Motor neuron (in vitro differentiated cells): ENCODE measurements around the gene SAFB2. TPM values are rescaled to one million over a fixed set of nuclear protein-coding genes. Genes with fewer than 3 reads are reported as not detected.

Experiments used
- ATAC-seq, 8 experiments: fragments of 200-7000 bp; cut with Tn5 transposase; replicated peaks in 6 of 8; 2 replicates each; pipeline ENCODE4 v1.8.0; 2021; ENCODE audit warnings: mild to moderate bottlenecking in 8 of 8, moderate library complexity in 8 of 8
- H3K27ac ChIP-seq, 2 donors: fragments of 250-450 bp; sonication (Bioruptor Pico); 2 replicates each; pipeline ENCODE4 v1.9.0; 2021; ENCODE audit warnings: antibody characterized with exemption in 2 of 2, mild to moderate bottlenecking in 2 of 2, moderate library complexity in 1 of 2
- H3K4me1 ChIP-seq, 2 donors: fragments of 250-450 bp; sonication (Bioruptor Pico); replicated peaks in 1 of 2; 2 replicates each; pipeline ENCODE4 v1.6.1; 2021; ENCODE audit warnings: antibody characterized with exemption in 2 of 2, mild to moderate bottlenecking in 2 of 2, moderate library complexity in 1 of 2
- H3K4me3 ChIP-seq, 5 donors: fragments of 250-450 bp; sonication (Bioruptor Pico); 2 replicates each; pipeline ENCODE4 v1.9.0; 2021; ENCODE audit warnings: antibody characterized with exemption in 5 of 5, mild to moderate bottlenecking in 5 of 5, moderate library complexity in 4 of 5
- WGBS, 10 experiments: fragments of 450-650 bp; shearing (Covaris generic); methylation state at CpG; one replicate each; pipeline ENCODE4 v1.0.0; 2022; 5-methylcytosine and 5-hydroxymethylcytosine counted together
- in situ Hi-C, 9 experiments: fragments of 400-800 bp; cut with MboI; loops; one replicate each; pipeline ENCODE4 v1.15.0; 2021; ENCODE audit warnings: low sequenced_read_pairs in 9 of 9, low pct_unique_long_range_greater_than_20kb in 2 of 9; ENCODE audit not compliant: unreplicated experiment in 9 of 9
- total RNA-seq, 8 experiments: library from RNA; unstranded; fragments of 300-600 nt; gene quantifications; 2 replicates each; pipeline versions ENCODE4 v1.2.3 to v1.2.4, GENCODE V29; 2022

SAFB2 gene
- total RNA-seq, 8 experiments from 2014 or later: 31.1 to 97.5 (median 50.6) TPM

GRCh38 chr19:5651361-5651760 is 28.8 kb upstream of the SAFB2 start:
- in situ Hi-C loops: no loop called here
- Histone ChIP-seq H3K4me3 (no peak overlapping the region), H3K4me1 (no peaks in the 10 kb centered on the region), H3K27ac (no peak overlapping the region)
- ATAC-seq: no peak
- WGBS, 10 experiments: 100% methylated on average over 2 to 4 of the region's 5 CpGs; no CpG with 5 or more reads in 7 of the 10 experiments

- Histone ChIP-seq H3K4me1 (no peaks in the 10 kb centered on the region), H3K27ac (no peak overlapping the region), H3K4me3 (no peak overlapping the region)
- 80 to 100% (median 100%) methylated on average over 1 to 9 of the region's 11 CpGs; no CpG with 5 or more reads in 1 of the 10 experiments for WGBS, 10 experiments
- in situ Hi-C loops: no loop called here
- no peak for ATAC-seq
These were observed 25.9 kb upstream of the SAFB2 start for GRCh38 chr19:5648464-5648863.

- in situ Hi-C loops: no loop called here
These were observed 24.1 kb upstream of the SAFB2 start for GRCh38 chr19:5646703-5647102.

GRCh38 chr19:5645409-5645808 is 22.8 kb upstream of the SAFB2 start:
- no peak for ATAC-seq
- H3K4me1 ChIP-seq: no peaks in the 10 kb centered on the region
- 50 to 100% (median 92%) methylated on average over 1 to 5 of the region's 5 CpGs; no CpG with 5 or more reads in 1 of the 10 experiments for WGBS, 10 experiments
- H3K27ac ChIP-seq: no peak overlapping the region
- no peak overlapping the region for H3K4me3 ChIP-seq
- in situ Hi-C loops: no loop called here

More at GRCh38 chr19:5646703-5647102, 24.1 kb upstream of the SAFB2 start:
- H3K4me1 ChIP-seq: no peaks in the 10 kb centered on the region
- H3K4me3 ChIP-seq: no peak overlapping the region
- no peak for ATAC-seq
- 70 to 100% (median 96%) methylated on average over 2 to 3 of the region's 4 CpGs; no CpG with 5 or more reads in 6 of the 10 experiments for WGBS, 10 experiments
- no peak overlapping the region for H3K27ac ChIP-seq

GRCh38 chr19:5644037-5644436 is 21.5 kb upstream of the SAFB2 start:
- ATAC-seq: peak in 2 of 8 experiments; percentile 43 to 59
- in situ Hi-C loops: no loop called here
- Histone ChIP-seq H3K4me3 (no peak overlapping the region), H3K27ac (no peak overlapping the region), H3K4me1 (no peaks in the 10 kb centered on the region)
- WGBS, 10 experiments: 57 to 95% (median 82%) methylated on average over 1 to 2 of the region's 2 CpGs; no CpG with 5 or more reads in 4 of the 10 experiments

- in situ Hi-C loops: no loop called here
- H3K27ac ChIP-seq: no peak overlapping the region
- ATAC-seq: no peak
- 60 to 100% (median 89%) methylated on average over 1 to 3 of the region's 4 CpGs; no CpG with 5 or more reads in 1 of the 10 experiments for WGBS, 10 experiments
- no peak overlapping the region for H3K4me3 ChIP-seq
- H3K4me1 ChIP-seq: no peaks in the 10 kb centered on the region
These were observed 20.5 kb upstream of the SAFB2 start for GRCh38 chr19:5643060-5643459.

- Histone ChIP-seq H3K4me3 (no peak overlapping the region), H3K27ac (no peak overlapping the region), H3K4me1 (no peaks in the 10 kb centered on the region)
- ATAC-seq: no peak
- in situ Hi-C loops: no loop called here
- WGBS, 10 experiments: 93 to 100% (median 100%) methylated on average over 1 to 2 of the region's 2 CpGs; no CpG with 5 or more reads in 4 of the 10 experiments
These were observed 19.6 kb upstream of the SAFB2 start for GRCh38 chr19:5642204-5642603.

GRCh38 chr19:5641171-5641570 is 18.6 kb upstream of the SAFB2 start:
- WGBS, 10 experiments: 8 to 100% (median 87%) methylated on average over 1 to 4 of the region's 4 CpGs; no CpG with 5 or more reads in 1 of the 10 experiments
- in situ Hi-C loops: no loop called here
- H3K4me3 ChIP-seq: no peak overlapping the region
- no peak overlapping the region for H3K27ac ChIP-seq
- peak in 3 of 8 experiments; percentile 35 to 57 (median 48) for ATAC-seq
- H3K4me1 ChIP-seq: no peaks in the 10 kb centered on the region

GRCh38 chr19:5637971-5638370 is 15.4 kb upstream of the SAFB2 start:
- Histone ChIP-seq H3K4me3 (no peak overlapping the region), H3K4me1 (no peaks in the 10 kb centered on the region), H3K27ac (no peak overlapping the region)
- in situ Hi-C loops: no loop called here
- ATAC-seq: no peak
- 0 to 100% (median 79%) methylated on average over 1 of the region's 1 CpG; no CpG with 5 or more reads in 2 of the 10 experiments for WGBS, 10 experiments

GRCh38 chr19:5635427-5635826 is 12.9 kb upstream of the SAFB2 start:
- Histone ChIP-seq H3K4me3 (no peak overlapping the region), H3K4me1 (peaks cover 0 to 2% of the 10 kb centered on the region in 2 donors), H3K27ac (no peak overlapping the region)
- ATAC-seq: peak in 2 of 8 experiments; percentile 14 to 78
- WGBS, 10 experiments: 47 to 100% (median 94%) methylated on average over 2 to 6 of the region's 6 CpGs; no CpG with 5 or more reads in 1 of the 10 experiments
- in situ Hi-C loops: no loop called here

GRCh38 chr19:5632657-5633056 is 10.1 kb upstream of the SAFB2 start:
- no peak overlapping the region for H3K27ac ChIP-seq
- peaks cover 2 to 9% of the 10 kb centered on the region in 2 donors for H3K4me1 ChIP-seq
- peak in 1 of 8 experiments; percentile 22 for ATAC-seq
- WGBS, 10 experiments: 51 to 100% (median 95%) methylated on average over 2 to 5 of the region's 5 CpGs; no CpG with 5 or more reads in 2 of the 10 experiments
- H3K4me3 ChIP-seq: no peak overlapping the region
- in situ Hi-C loops: no loop called here

- in situ Hi-C loops: no loop called here
- Histone ChIP-seq H3K4me1 (peaks cover 6 to 13% of the 10 kb centered on the region in 2 donors), H3K4me3 (no peak overlapping the region), H3K27ac (no peak overlapping the region)
- no peak for ATAC-seq
- 63 to 100% (median 95%) methylated on average over 1 to 4 of the region's 4 CpGs for WGBS, 10 experiments
These were observed 9.7 kb upstream of the SAFB2 start for GRCh38 chr19:5632241-5632612.

- WGBS, 10 experiments: 29 to 98% (median 91%) methylated on average over 1 to 9 of the region's 9 CpGs; no CpG with 5 or more reads in 2 of the 10 experiments
- in situ Hi-C loops: no loop called here
- H3K27ac ChIP-seq: no peak overlapping the region
- ATAC-seq: peak in 1 of 8 experiments; percentile 21
- no peak overlapping the region for H3K4me3 ChIP-seq
- peaks cover 10 to 15% of the 10 kb centered on the region in 2 donors for H3K4me1 ChIP-seq
These were observed 9.1 kb upstream of the SAFB2 start for GRCh38 chr19:5631567-5632240.
